BLaER1 treated with 17β-estradiol and CSF1 and Interleukin-3, amounts not matched to agents 10 nM and 100 nM (cell line): ENCODE results near the gene CNTRL.

Experiments
- H3K27ac ChIP-seq, 11 experiments: shearing (Covaris generic); formaldehyde crosslinking; 2 replicates each; pipeline ENCODE4 v1.8.1; 2022
- H3K27me3 ChIP-seq, 11 experiments: shearing (Covaris generic); formaldehyde crosslinking; 2 replicates each; pipeline ENCODE4 v1.8.1; 2022
- H3K36me3 ChIP-seq, 11 experiments: shearing (Covaris generic); formaldehyde crosslinking; 2 replicates each; pipeline ENCODE4 v1.8.1; 2022
- H3K4me1 ChIP-seq, 10 experiments: shearing (Covaris generic); formaldehyde crosslinking; 2 replicates each; pipeline ENCODE4 v1.8.1; 2022
- H3K4me2 ChIP-seq, 11 experiments: shearing (Covaris generic); formaldehyde crosslinking; 2 replicates each; pipeline ENCODE4 v1.8.1; 2022
- H3K4me3 ChIP-seq, 10 experiments: shearing (Covaris generic); formaldehyde crosslinking; 2 replicates each; pipeline ENCODE4 v1.8.1; 2022
- H3K9ac ChIP-seq, 11 experiments: shearing (Covaris generic); formaldehyde crosslinking; 2 replicates each; pipeline ENCODE4 v1.8.1; 2022
- H3K9me3 ChIP-seq, 11 experiments: shearing (Covaris generic); formaldehyde crosslinking; replicated peaks in 1 of 11; 2 replicates each; pipeline ENCODE4 v1.8.1; 2022
- H4K20me1 ChIP-seq, 11 experiments: shearing (Covaris generic); formaldehyde crosslinking; 2 replicates each; pipeline ENCODE4 v1.8.1; 2022
- Cebpa-rat ChIP-seq, 11 experiments: shearing (Covaris generic); IDR thresholded peaks; 2 replicates each; pipeline ENCODE4 v1.8.1; 2022

The CNTRL gene

DNA sequence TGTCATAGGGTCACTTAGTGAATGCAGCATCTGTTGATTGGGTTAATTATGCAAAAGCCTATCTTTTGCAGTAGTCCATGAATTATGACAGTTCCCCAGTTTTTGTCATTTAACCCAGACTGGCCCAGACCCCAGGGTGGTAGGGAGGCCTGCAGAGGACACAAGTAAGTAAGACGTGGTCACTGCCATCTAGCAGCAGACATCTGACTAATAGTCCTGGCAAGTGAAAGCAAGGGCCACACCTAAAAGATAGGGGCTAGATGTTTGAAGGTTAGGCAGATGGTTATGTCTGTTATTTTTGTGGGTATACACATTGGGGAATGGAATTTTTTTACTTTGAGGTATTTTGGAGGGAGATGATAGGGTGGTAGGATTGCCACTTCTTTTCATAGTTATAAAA is 78.9 kb downstream of the CNTRL start:
- Histone ChIP-seq H3K4me1 (peaks cover 12 to 26% (median 16%) of the 10 kb centered on the region in 10 experiments; a peak in 19 of 20 replicates), H3K4me2 (no peak overlapping the region), H3K4me3 (no peak overlapping the region), H3K27ac (no peak overlapping the region), H3K36me3 (peaks cover 62 to 100% (median 88%) of the 10 kb centered on the region in 11 experiments), H3K9ac (no peak overlapping the region), H3K9me3 (no peaks in the 10 kb centered on the region), H4K20me1 (no peaks in the 10 kb centered on the region), H3K27me3 (no peaks in the 10 kb centered on the region)
- TF ChIP-seq Cebpa-rat (IDR thresholded peaks at IDR 0.05) = no peak

DNA sequence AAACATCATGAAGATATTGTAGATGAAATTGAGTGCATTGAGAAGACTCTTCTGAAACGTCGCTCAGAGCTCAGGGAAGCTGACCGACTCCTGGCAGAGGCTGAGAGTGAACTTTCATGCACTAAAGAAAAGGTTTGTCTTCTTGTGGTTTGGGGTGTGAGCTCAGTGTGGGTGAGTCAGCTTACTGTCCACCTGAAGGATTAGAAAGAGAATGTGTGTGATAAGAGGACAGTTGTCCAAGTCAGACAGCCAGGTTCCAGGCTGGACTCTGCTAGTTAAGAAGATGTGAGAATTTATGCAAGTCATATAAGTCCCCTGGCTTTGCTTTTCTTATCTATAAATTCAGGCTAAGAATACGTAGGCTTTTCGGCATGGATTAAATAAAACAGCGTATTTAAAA is 80.0 kb downstream of the CNTRL start:
- Histone ChIP-seq H3K4me3 (no peak overlapping the region), H3K27ac (no peak overlapping the region), H3K4me1 (peaks cover 19 to 38% (median 27%) of the 10 kb centered on the region in 10 experiments), H3K36me3 (peaks cover 52 to 99% (median 88%) of the 10 kb centered on the region in 11 experiments), H4K20me1 (no peaks in the 10 kb centered on the region), H3K9me3 (no peaks in the 10 kb centered on the region), H3K27me3 (no peaks in the 10 kb centered on the region), H3K9ac (no peak overlapping the region), H3K4me2 (no peak overlapping the region)
- TF ChIP-seq Cebpa-rat (IDR thresholded peaks at IDR 0.05) = no peak

DNA sequence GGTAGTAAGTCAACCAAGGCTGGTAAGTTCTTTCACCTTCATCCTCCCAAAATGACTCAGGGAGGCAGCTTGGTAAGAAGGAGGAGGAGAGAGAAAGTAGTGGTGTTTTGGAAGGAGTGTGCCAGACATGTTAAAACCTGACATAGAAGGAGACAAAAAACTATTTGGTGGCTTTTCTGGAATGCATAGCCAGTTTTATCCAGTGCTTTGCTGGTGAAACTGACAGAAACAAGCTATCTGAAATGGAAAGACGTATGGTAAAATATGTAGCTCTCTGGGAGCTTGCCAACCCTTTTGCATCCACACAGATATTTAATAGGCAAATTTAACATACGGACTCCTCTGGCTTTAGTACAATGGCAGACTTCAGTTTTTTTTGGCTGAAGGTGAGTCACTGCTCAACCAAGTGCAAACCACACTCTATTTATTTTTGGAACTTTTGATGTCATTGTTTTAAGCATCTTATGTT is 81.5 kb downstream of the CNTRL start:
- peaks cover 42 to 94% (median 84%) of the 10 kb centered on the region in 11 experiments for H3K36me3 ChIP-seq
- H3K4me3 ChIP-seq = no peak overlapping the region
- 0 out of 22 replicates have a peak overlapping the region, but pooled peaks of 1 of the 11 experiments have one; percentile 22 for H3K9ac ChIP-seq
- H3K27me3 ChIP-seq = no peaks in the 10 kb centered on the region
- no peaks in the 10 kb centered on the region for H4K20me1 ChIP-seq
- TF ChIP-seq Cebpa-rat (IDR thresholded peaks at IDR 0.05) = no peak
- H3K4me1 ChIP-seq = peaks cover 24 to 51% (median 39%) of the 10 kb centered on the region in 10 experiments
- H3K4me2 ChIP-seq = peak overlapping the region; percentile 18 to 69 (median 54)
- no peaks in the 10 kb centered on the region for H3K9me3 ChIP-seq
- peak overlapping the region in 5 of 11 experiments; percentile 8 to 48 (median 32); a peak in 6 of 22 replicates for H3K27ac ChIP-seq

DNA sequence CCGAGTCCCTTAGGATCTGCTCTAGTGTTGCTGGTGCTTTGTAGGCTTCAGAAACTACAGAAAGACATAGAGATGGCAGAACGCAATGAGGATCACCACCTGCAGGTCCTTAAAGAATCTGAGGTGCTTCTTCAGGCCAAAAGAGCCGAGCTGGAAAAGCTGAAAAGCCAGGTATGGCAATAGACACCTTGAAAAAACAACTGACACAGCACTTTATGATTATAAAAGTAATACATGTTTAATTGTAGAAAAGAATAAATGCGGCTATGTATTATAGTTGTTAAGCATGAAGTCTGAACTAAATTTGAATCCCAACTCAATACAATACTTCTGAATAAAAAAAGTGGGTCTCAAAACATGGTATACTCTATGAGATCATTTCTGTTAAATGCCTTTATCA is 83.2 kb downstream of the CNTRL start:
- no peak overlapping the region for H3K27ac ChIP-seq

DNA sequence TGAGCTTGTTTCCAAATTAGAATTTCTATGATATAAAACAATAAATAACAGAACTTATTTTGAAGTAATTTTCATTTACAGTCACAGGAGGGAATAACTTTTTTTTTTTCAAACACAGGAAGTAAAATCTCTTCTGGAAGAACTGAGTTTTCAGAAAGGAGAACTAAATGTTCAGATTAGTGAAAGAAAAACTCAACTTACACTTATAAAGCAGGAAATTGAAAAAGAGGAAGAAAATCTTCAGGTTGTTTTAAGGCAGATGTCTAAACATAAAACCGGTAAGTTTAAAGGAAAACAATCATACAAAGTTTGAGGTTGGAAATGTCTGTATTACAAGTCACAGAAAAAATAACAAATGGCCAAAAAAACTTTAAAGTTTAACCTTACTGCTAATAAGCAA is 85.3 kb downstream of the CNTRL start:
- Histone ChIP-seq H3K36me3 (peaks cover 34 to 95% (median 86%) of the 10 kb centered on the region in 11 experiments), H3K27me3 (no peaks in the 10 kb centered on the region), H3K4me3 (no peak overlapping the region), H3K9ac (peak overlapping the region in 3 of 11 experiments; percentile 38 to 54 (median 41); a peak in 4 of 22 replicates), H4K20me1 (no peaks in the 10 kb centered on the region), H3K9me3 (no peaks in the 10 kb centered on the region), H3K4me1 (peaks cover 24 to 52% (median 39%) of the 10 kb centered on the region in 10 experiments), H3K27ac (peak overlapping the region in 8 of 11 experiments; percentile 20 to 69 (median 62); a peak in 14 of 22 replicates), H3K4me2 (peak overlapping the region in 8 of 11 experiments; percentile 25 to 89 (median 66); a peak in 14 of 22 replicates)
- no peak for TF ChIP-seq Cebpa-rat (IDR thresholded peaks at IDR 0.05)

More for the DNA sequence above, 83.2 kb downstream of the CNTRL start:
- TF ChIP-seq Cebpa-rat (IDR thresholded peaks at IDR 0.05) = no peak
- no peak overlapping the region for H3K9ac ChIP-seq
- H3K36me3 ChIP-seq = peaks cover 36 to 94% (median 84%) of the 10 kb centered on the region in 11 experiments
- H4K20me1 ChIP-seq = no peaks in the 10 kb centered on the region
- no peak overlapping the region for H3K4me3 ChIP-seq
- H3K4me2 ChIP-seq = no peak overlapping the region
- peaks cover 24 to 52% (median 39%) of the 10 kb centered on the region in 10 experiments for H3K4me1 ChIP-seq
- H3K27me3 ChIP-seq = no peaks in the 10 kb centered on the region
- H3K9me3 ChIP-seq = no peaks in the 10 kb centered on the region

DNA sequence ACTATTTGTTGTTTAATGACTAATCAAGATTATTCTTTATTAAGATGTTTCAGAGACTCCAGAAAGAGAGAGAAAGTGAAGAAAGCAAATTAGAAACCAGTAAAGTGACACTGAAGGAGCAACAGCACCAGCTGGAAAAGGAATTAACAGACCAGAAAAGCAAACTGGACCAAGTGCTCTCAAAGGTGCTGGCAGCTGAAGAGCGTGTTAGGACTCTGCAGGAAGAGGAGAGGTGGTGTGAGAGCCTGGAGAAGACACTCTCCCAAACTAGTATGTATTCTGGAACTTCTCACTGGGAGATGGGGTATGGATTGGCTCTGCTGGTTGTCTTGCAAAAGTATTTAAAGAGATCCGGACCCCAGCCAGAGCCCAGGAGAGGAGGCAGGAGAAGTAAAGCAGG is 93.3 kb downstream of the CNTRL start:
- Histone ChIP-seq H3K27me3 (no peaks in the 10 kb centered on the region), H3K4me1 (no peaks in the 10 kb centered on the region), H3K9me3 (no peaks in the 10 kb centered on the region), H3K9ac (no peak overlapping the region), H3K27ac (no peak overlapping the region), H4K20me1 (peaks cover 0 to 6% (median 0%) of the 10 kb centered on the region in 11 experiments; a peak in 1 of 22 replicates), H3K4me3 (no peak overlapping the region), H3K36me3 (peaks cover 82 to 100% (median 98%) of the 10 kb centered on the region in 11 experiments), H3K4me2 (no peak overlapping the region)
- no peak for TF ChIP-seq Cebpa-rat (IDR thresholded peaks at IDR 0.05)

DNA sequence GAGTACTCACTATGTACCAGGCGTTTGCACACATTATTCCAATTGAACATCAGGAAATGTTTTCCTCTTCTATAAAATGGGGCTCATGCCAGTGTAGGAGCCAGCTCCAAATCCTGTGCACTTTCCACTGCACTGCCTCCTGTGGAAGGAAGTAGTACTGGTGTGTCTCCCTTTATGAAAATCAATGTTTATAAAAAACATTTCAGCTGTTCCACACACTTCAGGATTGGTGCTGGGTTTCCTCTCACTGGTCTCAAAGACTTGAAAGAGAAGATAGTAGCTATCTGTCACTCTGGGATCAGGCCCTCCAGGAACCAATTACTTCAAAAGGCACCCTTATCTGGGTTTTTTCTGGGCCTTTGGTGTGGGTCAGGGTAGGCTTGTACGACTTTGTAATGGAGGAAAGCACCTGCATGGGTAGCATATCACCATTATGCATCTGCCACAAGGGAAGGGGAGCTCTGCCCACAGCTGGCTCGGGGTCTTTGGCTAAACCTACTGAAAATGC is 94.4 kb downstream of the CNTRL start:
- Histone ChIP-seq H3K36me3 (peaks cover 89 to 100% (median 99%) of the 10 kb centered on the region in 11 experiments), H3K4me2 (no peak overlapping the region), H4K20me1 (peaks cover 0 to 6% (median 0%) of the 10 kb centered on the region in 11 experiments; a peak in 1 of 22 replicates), H3K9ac (no peak overlapping the region), H3K27me3 (no peaks in the 10 kb centered on the region), H3K4me1 (no peaks in the 10 kb centered on the region), H3K27ac (no peak overlapping the region), H3K4me3 (no peak overlapping the region), H3K9me3 (no peaks in the 10 kb centered on the region)
- no peak for TF ChIP-seq Cebpa-rat (IDR thresholded peaks at IDR 0.05)

DNA sequence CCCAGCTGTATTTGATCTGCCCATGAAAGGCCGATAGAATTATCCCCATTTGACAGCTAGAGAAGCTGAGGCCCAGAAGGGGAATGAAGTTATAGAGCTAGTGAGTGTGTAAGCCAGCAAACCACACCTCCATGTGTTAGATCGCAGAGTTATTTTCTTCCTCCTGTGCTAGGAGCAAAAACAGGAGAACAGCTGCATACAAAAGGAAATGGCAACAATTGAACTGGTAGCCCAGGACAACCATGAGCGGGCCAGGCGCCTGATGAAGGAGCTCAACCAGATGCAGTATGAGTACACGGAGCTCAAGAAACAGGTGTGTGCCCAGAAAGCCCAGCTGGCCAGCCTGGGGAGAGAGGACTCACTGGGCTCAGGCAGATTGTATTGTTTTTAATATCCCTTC is 96.5 kb downstream of the CNTRL start:
- Histone ChIP-seq H3K4me3 (no peak overlapping the region), H3K4me2 (no peak overlapping the region), H3K9ac (no peak overlapping the region), H3K36me3 (peaks cover 94 to 100% (median 100%) of the 10 kb centered on the region in 11 experiments), H3K27ac (no peak overlapping the region), H3K9me3 (no peaks in the 10 kb centered on the region), H4K20me1 (peaks cover 0 to 10% (median 3%) of the 10 kb centered on the region in 11 experiments; a peak in 6 of 22 replicates), H3K4me1 (no peaks in the 10 kb centered on the region), H3K27me3 (no peaks in the 10 kb centered on the region)
- TF ChIP-seq Cebpa-rat (IDR thresholded peaks at IDR 0.05) = no peak

DNA sequence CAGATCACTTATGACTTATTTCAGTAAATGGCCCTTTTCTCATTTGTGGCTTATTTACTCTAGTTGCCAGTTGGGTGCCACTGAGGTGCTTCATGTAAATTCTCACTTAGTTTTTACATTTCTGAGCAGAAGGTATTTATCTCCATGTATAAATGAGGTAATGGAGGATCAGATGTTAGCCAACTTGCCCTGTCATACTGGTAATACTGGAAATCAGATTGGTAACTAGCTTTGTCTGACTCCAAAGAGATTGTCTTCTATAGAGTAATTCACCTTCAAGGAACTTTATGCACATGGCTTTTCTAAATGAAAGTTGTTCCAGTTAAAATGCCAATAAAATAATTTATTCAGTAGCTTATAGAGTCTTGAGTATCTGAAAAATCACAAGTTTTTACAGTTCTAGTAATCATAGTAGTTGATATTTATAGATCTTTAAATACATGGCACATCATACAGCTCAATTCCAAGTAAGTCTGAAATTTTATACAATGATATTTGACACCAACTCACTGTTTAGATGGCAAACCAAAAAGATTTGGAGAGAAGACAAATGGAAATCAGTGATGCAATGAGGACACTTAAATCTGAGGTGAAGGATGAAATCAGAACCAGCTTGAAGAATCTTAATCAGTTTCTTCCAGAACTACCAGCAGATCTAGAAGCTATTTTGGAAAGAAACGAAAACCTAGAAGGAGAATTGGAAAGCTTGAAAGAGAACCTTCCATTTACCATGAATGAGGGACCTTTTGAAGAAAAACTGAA is 98.2 kb downstream of the CNTRL start:
- Histone ChIP-seq H3K27me3 (no peaks in the 10 kb centered on the region), H3K27ac (no peak overlapping the region), H3K9ac (no peak overlapping the region), H3K36me3 (peaks cover 92 to 100% (median 100%) of the 10 kb centered on the region in 11 experiments), H3K9me3 (no peaks in the 10 kb centered on the region), H3K4me3 (no peak overlapping the region), H3K4me2 (no peak overlapping the region), H4K20me1 (peaks cover 0 to 16% (median 8%) of the 10 kb centered on the region in 11 experiments; a peak in 7 of 22 replicates), H3K4me1 (no peaks in the 10 kb centered on the region)
- no peak for TF ChIP-seq Cebpa-rat (IDR thresholded peaks at IDR 0.05)
